Fibroblast of lung (primary cell): Measurements from ENCODE around the gene PDP2.

Experiments
- EZH2 ChIP-seq: IDR thresholded peaks from 2 replicates; pipeline ENCODE4 v1.5.1; 2012; ENCODE audit warnings: low read length, control low read depth, mild to moderate bottlenecking; ENCODE audit errors: missing control alignments
- TF ChIP-seq, protein P1 (sequence below), 2 donors: IDR thresholded peaks in 1 of 2; conservative IDR thresholded peaks in 1 of 2; 1 replicate in 1 of 2; 2 replicates in 1 of 2; pipeline ENCODE4 v1.5.1; 2011 to 2012; ENCODE audit warnings: low read length in 2 of 2, control low read depth in 1 of 2, inconsistent platforms in 1 of 2, low read depth in 1 of 2, mild to moderate bottlenecking in 1 of 2

DNA sequence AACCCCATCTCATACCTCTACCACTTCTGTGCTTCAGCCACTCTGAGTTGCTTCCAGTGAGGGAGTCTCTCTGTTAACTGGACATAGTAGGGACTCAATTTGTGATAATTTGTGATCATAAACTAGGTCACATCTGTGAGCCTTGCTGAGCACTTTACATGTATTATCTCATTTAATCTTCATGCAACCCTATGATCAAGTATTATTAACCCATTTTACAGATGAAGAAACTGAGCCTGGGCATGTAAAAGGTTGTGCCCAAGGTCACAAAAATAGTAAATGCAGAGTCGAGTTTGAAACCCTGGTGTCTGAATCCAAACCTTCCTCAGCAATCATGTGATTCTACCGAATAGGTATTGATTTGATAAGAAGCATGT lies 18.6 kb downstream of the PDP2 start:
- TF ChIP-seq, protein P1, sequence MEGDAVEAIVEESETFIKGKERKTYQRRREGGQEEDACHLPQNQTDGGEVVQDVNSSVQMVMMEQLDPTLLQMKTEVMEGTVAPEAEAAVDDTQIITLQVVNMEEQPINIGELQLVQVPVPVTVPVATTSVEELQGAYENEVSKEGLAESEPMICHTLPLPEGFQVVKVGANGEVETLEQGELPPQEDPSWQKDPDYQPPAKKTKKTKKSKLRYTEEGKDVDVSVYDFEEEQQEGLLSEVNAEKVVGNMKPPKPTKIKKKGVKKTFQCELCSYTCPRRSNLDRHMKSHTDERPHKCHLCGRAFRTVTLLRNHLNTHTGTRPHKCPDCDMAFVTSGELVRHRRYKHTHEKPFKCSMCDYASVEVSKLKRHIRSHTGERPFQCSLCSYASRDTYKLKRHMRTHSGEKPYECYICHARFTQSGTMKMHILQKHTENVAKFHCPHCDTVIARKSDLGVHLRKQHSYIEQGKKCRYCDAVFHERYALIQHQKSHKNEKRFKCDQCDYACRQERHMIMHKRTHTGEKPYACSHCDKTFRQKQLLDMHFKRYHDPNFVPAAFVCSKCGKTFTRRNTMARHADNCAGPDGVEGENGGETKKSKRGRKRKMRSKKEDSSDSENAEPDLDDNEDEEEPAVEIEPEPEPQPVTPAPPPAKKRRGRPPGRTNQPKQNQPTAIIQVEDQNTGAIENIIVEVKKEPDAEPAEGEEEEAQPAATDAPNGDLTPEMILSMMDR (conservative IDR thresholded peaks at IDR 0.05 in 1 of 2, IDR thresholded peaks at IDR 0.05 in 1 of 2; ENCODE audit: low read depth in 1 of 2, low read length in 2 of 2): no peak
- no peak for TF ChIP-seq EZH2
